Medulla oblongata (tissue), 1 donor: ENCODE results near the gene FEZ2.
A peak's percentile ranks its signal among the peaks of the same experiment; 100 is the strongest.

ENCODE experiments used
- DNase-seq: peaks from one replicate; pipeline ENCODE4 v3.0.0-alpha.2; 2015; ENCODE audit errors: extremely low spot score

Gene FEZ2

DNA sequence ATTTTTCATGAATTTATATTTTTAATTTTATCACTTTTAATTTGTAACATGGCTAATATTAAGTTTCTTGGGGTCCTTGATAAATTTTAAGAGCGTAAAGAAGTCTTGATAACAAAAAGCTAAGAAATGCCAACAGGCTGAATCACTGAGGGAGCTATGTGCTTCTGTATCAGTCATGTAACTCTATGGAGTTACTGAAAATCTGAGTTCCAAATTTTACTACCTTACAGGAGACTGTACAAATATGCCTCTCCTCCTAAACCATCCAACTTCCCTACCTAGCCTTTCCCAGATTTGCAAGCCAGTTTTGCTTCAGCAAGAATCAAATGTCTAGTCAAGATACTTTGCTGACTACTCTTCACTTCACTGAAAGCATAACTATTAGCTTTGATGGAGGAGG, 35.7 kb downstream of the FEZ2 start:
- DNase-seq, result no peak

DNA sequence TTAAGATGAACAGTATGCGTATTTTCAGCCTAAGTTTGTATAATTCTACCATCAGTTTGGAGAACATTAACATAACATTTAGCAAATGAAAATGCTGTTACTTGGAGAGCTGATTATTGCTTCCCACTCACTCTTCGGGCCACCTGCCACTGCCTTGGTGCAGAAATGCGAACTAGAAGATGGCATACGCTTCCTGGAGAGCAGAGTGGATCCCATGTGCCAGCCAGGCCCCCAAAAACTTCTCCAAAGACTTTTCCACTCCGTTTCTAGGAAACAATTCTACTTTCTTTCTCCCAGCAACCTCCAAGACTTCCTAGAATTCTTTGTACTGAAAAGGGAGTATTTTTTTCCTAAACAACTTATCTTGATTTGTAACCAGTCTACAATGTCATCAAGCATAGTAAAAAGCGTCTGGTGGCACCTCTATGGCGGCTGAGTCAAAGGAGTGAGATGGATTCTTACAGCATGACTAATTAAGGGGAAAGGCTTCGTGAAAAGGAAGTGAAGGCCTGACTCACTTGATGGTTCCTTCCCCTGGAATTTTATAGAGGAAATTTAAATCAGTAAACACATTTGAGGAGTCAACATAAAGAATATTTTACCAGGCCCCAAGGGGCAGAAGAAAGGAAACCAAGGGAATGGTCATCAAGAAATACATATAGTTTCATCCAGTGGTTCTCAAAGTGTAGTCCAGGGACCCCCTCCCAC, 36.6 kb downstream of the FEZ2 start:
- no peak for DNase-seq

DNA sequence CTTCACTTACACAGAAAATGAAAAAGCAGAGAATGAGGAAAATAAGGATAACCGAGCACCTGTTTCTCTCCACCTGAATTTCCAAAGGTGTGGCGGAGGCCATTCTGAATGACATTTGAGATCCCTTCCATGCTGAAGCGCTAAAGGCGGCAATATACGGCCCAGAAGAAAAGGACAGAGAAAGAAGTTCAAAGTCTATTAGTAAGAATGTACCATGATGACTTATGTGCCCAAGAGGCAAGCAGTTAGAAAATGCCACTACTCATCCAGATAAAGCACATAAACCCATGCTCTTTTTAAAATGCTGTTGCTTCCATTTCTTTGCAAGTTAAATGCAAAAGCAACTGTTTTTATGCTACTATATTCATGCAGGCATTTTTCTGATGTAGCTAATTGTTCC, 37.2 kb downstream of the FEZ2 start:
- no peak for DNase-seq

DNA sequence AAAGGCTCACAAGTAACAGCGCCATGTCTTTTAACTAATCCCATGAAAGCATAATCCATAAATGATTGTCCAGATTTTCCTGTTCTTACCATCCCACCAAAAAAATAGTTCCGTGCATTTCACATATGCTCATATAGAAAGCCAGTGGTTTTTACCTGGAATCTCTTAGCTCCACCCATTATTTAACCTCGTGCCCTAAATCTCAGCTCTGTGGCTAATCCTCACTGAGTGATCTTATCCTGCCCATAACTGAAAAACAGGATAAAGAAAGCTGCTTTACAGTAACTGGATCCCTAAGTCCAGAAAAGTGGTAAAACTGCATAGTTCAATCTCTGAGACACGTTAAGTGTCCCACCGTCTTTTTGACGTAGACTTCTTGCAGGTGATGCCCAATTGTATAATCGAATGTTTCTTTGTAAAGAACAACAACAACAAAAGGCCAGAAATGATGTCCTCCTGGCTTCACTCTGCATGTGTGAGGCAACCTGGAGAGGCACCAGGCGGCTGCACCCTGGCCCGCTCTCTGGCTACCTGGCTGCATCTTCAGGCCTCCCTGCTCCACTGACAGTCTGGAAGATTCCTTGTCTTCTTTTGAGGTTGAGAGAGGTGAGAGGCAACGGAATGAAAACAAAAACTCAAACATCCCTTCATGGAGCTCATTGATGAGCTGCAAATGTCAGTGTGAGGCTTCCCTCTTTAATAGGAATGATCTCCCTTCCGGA, 38.6 kb downstream of the FEZ2 start:
- no peak for DNase-seq

DNA sequence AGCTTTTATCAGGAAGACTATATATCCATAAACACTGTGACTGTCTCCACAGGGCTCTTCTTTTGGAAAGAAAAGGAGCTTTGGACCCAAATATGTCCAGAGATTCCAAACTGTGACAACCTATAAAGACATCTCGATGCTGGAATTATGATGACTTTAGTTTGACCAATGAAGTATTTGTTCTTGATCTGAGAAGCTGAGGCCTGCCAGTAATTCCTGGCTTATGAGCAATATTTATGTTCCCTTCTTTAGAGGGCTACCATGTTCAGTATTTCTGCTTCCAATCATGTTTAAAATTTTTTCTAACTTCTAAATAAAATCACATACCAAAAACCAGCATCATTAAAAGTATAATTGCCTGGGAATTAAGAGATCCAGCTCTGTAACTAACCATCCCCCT, 41.1 kb downstream of the FEZ2 start:
- no peak for DNase-seq

DNA sequence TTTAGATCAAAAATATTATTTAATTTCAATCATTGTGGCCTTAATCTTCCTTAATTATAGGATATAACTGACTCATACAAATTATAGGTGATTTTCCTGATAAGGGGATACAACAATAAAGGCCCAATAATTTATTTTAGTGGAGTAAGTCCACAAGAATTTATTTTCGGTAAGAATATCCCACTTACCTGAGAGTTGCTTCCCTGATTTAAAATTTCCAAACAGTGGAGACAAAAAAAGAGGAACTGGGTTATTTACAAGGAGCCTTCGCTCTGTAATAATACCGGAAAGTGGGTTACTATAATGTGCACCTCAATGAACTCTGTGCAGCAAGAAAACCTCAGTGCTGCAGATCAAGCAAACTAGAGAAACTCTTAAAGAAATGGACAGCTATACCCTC, 42.2 kb downstream of the FEZ2 start:
- DNase-seq, result no peak

DNA sequence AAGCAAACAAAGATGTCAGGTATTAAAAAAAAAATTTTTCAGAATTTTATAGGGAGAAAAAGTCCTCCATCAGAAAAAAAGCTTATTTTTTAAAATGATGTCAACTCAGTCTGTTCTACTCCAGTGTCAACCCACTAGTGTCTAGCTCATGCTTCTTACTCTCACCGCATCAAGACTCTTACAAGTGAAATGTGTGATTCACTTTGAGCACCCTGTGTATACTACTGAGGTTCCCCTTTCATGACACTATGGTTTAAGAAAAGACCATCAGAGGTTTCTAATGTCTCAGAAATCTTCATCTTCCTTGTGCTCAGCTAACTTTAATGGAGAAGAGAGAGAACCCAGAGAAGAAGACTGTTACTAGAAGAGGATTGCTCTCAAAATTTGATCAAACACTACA, 43.4 kb downstream of the FEZ2 start:
- no peak for DNase-seq

DNA sequence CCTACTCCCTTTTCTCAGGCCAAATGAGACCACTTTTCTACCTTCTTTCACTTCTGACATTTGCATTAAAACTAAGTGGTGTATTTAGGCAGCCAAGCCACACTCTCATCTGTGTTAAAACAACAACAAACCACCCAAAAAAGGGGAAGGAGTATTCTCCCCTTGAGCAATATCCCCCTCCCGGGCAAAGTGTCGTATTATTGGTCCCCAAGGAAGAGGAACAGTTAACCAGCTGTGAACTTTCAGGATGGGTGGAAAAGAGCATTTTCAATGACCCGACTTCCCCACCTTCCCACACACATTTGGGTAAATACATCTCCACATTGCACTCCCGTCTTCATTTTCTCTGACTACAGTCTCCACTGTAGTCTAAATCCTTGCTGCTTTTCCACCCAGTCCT, 44.3 kb downstream of the FEZ2 start:
- peak; percentile 54 for DNase-seq

DNA sequence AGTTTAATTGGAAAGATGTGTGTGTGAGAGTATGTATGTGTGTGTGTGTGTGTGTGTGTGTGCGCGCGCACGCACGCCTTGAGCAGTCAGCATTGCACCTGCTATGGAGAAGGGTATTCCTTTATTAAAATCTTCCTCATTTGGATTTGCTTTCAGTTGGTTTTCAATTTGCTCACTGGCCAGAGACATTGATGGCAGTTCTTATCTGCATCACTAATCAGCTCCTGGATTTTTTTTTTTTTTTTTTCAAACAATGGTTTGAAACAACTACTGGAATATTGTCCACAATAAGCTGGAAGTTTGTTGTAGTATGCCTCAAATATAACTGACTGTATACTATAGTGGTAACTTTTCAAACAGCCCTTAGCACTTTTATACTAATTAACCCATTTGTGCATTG, 48.0 kb downstream of the FEZ2 start:
- DNase-seq, result no peak

DNA sequence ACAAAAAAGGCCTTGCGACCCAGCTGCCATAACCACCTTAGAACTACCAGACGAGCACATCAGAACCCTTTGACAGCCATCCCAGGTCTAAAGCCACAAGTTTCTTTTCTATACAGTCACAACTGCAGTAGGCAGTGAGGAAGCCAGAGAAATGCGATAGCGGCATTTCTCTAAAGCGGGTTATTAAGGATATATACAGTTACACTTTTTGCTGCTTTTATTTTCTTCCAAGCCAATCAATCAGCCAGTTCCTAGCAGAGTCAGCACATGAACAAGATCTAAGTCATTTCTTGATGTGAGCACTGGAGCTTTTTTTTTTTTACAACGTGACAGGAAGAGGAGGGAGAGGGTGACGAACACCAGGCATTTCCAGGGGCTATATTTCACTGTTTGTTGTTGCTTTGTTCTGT, 48.8 kb downstream of the FEZ2 start:
- DNase-seq, result no peak

DNA sequence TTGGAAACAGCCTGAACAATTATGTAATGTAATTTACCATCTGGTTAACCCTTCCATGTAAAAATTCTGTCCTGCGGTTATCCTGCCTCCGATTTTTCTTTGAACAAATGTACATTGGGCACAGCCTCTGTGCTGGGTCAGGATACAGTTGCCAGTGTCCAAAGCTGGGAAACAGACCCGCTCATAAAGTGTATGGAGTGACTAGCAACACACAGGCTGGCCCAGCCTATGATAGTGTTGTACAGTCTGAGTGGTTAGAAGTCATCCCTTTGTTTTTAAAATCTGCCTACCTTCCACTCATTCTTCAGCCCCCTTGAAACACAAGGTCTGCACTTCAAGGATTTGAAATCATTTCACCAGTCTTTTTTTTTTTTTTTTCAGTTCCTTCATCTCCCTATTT, 50.1 kb downstream of the FEZ2 start:
- DNase-seq, result no peak

DNA sequence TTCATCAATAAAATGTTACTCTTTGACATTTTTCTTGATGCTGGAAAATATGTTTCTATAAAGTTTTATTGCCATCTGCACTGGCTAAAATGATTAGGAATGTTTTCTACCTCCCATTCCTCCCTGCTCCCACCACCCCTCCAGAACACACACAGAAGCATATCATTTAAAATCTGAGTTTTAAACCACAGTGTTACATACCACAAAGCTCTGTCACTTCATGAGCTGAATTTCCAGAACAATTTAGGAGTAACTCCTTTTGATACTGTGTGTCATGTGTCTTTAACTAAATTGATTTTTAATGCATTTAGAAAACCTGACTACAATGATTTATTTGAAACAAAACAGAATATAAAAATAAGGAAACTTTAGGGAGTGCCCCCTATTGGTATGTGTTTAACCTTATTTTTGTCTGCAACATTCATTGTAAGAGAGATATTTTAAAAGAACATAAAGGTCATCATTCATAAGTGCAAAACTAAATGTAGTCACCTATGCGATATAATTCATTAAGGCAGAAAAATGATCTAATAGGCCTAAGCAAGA, 52.0 kb downstream of the FEZ2 start:
- DNase-seq, result no peak

DNA sequence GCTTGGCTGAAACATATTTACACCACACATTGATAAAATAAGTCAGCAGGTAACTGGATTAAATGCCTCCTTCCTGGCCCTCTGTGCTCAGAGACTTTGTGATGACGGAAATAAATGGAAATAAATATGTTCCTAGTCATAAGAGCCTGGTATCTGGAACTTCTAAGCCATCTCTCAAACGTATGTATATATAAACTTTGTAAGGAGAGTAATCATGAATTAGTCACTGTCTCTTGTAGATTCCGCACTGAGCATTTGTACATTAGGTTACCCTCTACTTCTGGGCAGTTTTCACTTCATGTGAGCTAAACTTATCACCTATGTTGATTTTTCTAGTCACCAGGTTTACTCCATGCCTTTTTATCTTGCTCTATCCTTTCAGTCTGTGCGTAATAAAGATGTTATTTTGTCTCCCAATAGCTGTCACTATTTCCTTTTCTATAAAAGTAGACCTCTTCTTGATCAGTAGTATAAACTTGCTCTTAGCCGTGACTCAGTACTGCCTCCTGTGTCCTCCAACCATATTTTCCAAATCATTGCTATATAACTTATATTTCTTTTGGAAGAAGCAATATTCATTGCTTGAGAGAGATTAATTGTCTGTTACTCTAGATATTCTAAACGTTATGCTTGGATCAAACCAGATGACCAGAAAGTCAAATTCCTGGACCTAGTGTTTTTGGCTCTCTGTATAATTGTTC, 53.2 kb downstream of the FEZ2 start:
- DNase-seq, result no peak

DNA sequence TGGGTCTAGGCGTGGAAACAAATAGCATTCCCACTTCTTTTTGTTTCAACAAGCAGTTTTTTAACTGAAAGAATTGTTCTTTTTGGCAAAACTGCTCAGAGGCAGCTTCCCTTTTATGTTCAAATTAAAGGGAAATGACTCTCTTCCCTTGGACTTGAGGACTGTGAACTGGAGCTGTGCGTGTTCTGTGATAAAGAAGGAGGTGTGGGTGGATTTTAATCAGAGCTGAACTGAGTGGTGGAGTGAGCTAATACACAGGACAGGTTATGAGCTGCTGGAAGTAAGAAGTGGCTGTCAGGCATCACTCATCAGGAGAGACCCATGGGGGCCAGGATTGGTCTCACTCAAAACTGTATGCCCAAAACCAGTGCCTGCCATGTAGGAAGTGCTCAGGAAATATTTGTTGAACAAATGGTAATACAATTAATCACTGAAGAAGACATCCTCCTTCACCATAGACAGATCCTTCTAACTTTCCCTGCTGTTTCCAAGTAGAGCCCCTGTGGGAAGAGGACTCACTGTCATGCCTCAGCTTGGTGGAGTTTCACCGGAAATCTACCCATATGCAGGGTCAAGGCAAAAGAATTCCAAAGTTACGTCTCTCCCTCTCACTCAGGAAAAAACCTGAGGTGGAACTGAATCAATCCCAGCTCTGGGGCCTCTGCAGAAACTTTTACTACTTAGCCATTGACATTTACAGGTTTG, 55.9 kb downstream of the FEZ2 start:
- DNase-seq, result peak; percentile 16

DNA sequence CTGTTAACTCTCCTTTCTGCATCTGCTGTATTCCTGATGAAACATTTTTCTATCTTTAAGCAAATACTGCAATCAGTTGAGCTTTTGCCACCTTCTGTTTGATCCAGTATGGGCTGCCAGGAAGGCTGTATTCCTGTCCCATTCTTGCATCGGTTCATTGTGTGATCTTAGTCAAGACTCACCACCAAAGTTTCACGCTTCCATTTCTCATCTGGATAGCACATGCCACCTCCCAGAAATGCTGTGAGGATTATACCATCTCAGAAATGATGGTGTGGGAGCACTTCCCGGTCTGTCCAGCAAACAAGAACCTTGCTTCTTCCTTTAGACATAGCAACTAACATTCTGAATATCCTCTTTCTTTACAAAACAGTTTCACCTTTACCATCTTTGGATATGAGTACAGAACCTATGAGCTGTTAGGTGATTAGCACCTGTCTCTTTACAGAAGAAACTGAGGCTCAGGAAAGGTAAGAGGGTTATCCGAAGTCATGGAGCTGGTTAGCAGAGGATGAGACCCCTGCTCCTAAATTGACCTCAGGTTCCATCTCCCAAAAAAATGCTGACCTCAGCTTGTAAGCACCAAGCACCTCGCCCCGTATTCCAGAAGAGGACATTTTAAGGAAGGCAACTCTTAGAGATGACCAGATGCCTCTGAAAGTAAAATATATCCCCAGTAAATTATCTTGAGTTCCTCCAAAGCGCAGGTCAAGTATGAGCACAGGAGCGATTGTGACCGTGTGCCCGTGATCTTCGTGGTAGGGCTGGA, 56.8 kb downstream of the FEZ2 start:
- no peak for DNase-seq

DNA sequence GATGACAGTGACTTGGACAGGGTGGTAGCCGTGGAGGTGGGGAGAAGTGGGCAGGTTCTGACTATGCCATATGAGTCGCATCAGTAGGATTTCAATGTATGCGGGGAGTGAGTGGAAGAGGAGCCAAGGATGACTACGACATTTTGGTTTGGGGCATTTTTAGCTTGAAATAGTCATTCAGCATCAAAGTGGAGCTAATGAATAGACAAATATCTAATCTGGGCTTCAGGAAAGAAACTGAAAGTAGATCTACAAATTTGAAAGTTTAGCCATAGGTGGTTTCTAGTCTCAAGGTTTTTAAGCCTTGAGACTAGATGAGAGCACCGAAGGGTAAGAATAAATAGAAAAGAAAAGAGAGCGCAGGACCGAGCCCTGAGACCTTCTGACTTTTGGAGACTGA, 58.3 kb downstream of the FEZ2 start:
- no peak for DNase-seq

DNA sequence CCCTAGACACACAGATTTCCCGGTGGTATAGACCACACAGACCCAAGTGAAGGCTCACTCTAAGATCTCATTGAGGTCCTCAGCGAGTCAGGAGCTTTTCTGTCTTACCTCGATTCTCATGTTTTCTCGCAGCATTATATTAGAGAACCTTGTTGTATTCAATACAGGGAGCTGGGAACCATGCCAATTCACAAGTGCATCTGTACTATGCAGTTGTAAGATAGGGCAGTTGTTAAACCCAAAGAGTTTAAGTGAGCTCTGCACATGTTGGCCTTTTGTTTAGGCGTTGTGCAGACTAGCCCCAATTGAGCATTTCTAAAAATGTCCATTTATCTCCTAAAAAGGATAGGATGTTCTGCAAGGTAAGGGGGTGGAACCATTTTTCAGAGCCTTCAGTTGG, 59.6 kb downstream of the FEZ2 start:
- no peak for DNase-seq

DNA sequence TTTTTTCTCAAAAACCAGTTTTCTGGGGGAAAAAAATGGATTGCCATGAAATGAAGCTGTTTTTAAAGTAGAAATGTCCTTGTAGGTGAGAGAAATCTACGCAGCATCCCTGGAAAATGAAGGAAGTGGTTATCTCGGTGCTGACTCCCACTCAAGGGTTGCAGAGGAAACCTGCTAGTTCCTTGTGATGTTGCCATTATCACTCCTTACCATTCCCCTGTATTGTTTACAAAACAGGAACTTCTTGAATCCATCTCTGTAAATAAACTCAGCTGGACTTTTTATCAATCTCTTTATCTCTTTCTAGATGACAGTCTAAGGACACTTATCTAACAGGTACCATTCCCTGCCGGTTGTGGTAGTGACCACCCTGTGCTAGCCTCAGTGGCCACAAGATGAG, 61.2 kb downstream of the FEZ2 start:
- DNase-seq, result no peak

DNA sequence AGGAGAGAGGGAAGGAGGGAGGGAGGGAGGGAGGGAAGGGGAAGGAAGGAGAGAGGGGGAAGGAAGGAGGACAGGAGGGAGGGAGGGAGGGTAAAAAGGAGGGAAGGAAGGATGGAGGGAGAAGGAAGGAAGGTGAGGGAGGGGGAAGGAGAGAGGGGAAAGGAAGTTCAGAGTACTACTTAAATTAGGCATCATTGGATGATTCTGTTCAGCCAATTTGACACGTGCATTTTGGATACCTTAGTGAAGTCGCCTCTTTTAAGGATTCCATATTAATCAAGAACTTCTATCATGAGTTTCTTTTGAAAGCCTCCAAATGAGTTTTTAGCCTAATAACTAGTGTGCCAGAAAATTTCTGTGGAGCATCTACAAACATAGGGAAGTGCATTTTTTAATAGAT, 62.9 kb downstream of the FEZ2 start:
- DNase-seq, result no peak

DNA sequence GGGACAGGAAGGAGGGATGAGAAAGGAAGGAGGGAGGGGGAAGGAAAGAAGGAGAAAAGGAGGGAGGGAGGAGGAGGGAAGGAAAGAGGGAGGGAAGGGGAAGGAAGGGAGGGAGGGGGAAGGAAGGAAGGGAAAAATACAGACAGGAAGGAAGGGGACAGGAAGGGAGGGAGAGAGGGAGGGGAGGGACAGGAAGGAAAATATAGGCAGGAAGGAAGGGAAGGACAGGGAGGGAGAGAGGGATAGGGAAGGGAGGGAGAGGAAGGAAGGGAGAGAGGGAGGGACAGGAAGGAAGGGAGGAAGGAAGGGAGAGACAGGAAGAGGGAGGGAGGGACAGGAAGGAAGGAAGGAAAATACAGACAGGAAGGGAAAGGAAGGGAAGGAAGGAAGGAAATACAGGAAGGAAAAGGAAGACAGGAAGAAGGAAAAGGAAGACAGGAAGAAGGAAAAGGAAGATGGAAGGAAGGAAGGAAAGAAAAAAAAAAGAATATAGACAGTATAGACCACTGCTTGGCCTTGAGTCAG, 63.6 kb downstream of the FEZ2 start:
- no peak for DNase-seq

DNA sequence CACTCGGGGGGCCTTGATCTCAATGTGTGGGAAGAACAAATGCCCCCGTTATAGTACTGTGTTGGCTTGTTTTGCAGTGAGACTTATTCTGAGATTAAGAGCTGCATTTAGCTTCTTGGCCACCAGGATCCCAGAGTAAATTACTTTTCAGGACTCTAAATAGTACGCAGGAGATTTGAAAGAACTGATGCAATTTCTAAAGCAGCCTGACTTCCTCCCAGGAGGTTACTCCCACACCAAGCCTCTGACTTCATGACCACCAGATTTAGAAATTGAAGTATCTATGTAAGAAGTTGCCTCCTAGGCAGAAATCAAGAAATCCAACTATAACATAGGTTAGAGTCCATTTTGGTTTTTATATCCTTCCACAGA, 67.0 kb downstream of the FEZ2 start:
- DNase-seq, result peak; percentile 22
